Bronchial epithelial cell (primary cell): ENCODE measurements around the gene TMEM252. TPM values are rescaled to one million over a fixed set of nuclear protein-coding genes. Genes with fewer than 3 reads are reported as not detected.

Experiments
- DNase-seq: peaks from one replicate; pipeline ENCODE4 v3.0.0-alpha.2; 2010; ENCODE audit warnings: low read depth
- FAIRE-seq: peaks from 2 replicates; lab custom pipeline; 2011; peaks lifted over from hg19 to GRCh38; lab: Jason Lieb, UNC
- H3K27me3 ChIP-seq: 2 replicates; pipeline ENCODE4 v1.5.1; 2011; ENCODE audit warnings: low read length; ENCODE audit not compliant: control insufficient read depth, insufficient read depth
- H3K36me3 ChIP-seq: 2 replicates; pipeline ENCODE4 v1.5.1; 2011; ENCODE audit warnings: low read length; ENCODE audit not compliant: control insufficient read depth, insufficient read depth
- H3K4me3 ChIP-seq: 2 replicates; pipeline ENCODE4 v1.5.1; 2011; ENCODE audit warnings: mild to moderate bottlenecking, low read depth, low read length, control low read depth
- total RNA-seq: library from RNA; depleted of rRNA; stranded (reverse); fragments of >200 nt; gene quantifications from 2 replicates; pipeline ENCODE4 v1.2.1, GENCODE V29; 2014
- TF ChIP-seq, protein P1 (sequence below): IDR thresholded peaks from 2 replicates; pipeline ENCODE4 v1.5.1; 2011; ENCODE audit warnings: mild to moderate bottlenecking, moderate library complexity, low read length, control low read depth, inconsistent platforms; ENCODE audit not compliant: insufficient read depth, severe bottlenecking

TMEM252 gene
- total RNA-seq, 1 donor from 2014 or later = not detected

DNA sequence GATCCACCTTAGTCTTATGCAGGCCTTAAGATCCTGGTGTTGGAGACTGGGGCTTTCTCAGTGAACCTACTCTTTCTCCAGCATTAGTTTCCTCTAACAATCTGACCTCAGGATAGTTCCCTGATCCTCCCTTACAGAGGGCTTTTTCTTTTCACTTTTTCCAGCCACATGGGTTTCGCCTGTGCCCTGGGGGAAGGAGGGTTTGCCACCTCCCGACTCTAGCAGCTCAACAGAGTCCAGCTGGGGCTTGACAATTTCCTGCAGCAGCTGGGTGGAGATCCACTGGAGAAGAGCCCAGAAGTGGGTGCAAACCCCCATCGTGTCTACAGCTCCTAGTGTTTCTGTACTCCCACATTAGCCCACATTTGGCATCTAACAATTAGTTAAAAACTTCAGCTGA is 7.6 kb upstream of the TMEM252 start:
- Histone ChIP-seq H3K36me3 (no peaks in the 10 kb centered on the region), H3K27me3 (no peaks in the 10 kb centered on the region), H3K4me3 (no peak overlapping the region)
- DNase-seq (no peak), FAIRE-seq (no peak)
- TF ChIP-seq, protein P1, sequence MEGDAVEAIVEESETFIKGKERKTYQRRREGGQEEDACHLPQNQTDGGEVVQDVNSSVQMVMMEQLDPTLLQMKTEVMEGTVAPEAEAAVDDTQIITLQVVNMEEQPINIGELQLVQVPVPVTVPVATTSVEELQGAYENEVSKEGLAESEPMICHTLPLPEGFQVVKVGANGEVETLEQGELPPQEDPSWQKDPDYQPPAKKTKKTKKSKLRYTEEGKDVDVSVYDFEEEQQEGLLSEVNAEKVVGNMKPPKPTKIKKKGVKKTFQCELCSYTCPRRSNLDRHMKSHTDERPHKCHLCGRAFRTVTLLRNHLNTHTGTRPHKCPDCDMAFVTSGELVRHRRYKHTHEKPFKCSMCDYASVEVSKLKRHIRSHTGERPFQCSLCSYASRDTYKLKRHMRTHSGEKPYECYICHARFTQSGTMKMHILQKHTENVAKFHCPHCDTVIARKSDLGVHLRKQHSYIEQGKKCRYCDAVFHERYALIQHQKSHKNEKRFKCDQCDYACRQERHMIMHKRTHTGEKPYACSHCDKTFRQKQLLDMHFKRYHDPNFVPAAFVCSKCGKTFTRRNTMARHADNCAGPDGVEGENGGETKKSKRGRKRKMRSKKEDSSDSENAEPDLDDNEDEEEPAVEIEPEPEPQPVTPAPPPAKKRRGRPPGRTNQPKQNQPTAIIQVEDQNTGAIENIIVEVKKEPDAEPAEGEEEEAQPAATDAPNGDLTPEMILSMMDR = no peak

DNA sequence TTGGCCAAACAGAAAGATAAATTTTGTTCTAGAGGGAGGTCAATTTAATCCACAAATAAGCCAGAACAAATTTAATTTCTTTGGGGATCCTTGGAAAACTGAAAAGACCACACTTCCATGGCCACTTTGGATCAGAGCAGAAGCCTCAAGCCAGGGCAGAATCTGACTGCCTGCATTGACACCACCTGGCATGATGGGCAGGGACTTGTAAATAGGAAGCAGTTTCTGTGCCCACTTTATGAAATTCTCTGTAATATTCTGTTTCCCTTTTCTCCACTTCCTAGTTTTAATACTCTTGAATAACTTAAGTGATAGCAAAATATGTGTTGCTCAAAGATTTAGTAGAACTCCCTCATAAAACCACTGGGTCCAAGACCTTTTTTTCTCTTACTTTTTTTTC is 6.7 kb upstream of the TMEM252 start:
- TF ChIP-seq, protein P1 = no peak
- Histone ChIP-seq H3K4me3 (no peak overlapping the region), H3K36me3 (no peaks in the 10 kb centered on the region), H3K27me3 (no peaks in the 10 kb centered on the region)
- no peak for FAIRE-seq
- no peak for DNase-seq

DNA sequence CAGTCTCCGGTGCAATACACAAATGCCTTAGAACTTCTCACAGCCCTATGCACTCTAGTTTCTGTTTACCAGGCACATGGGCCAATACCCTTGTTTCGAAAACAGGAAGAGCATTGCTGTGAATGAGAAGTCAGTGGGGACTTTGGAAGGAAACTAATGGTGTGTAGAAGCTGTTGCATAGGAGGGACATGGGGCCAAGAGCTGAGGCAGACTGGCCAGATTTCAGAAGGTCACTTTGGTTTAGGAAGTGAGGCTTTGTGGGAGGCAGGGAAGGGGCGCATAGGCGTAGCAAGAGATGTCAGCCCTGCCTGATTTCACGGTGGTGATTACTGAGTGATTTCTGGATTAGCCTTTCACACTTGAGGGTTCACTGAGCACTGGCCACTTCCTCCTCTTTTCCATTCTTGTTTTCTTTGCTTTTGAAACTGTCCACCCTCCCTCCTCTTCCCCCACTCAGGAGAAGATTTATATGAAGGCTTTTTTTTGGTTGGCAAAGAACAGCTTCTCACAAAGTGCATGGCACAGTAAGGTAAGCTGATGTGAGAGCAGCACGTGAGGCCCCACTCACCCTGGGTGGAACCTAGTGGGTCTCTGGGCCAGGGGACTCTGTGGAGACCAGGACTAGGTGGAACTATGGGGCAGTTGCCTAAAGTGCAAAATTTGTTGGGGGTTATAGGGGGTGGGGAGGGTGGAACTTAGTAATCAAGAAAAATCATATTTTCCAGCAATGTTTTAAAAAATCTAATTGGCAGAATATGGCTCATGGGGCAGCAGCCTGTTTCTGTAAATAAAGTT is 6.1 kb upstream of the TMEM252 start:
- TF ChIP-seq, protein P1 = no peak
- no peak for DNase-seq
- Histone ChIP-seq H3K27me3 (no peaks in the 10 kb centered on the region), H3K4me3 (no peak overlapping the region), H3K36me3 (no peaks in the 10 kb centered on the region)
- no peak for FAIRE-seq

DNA sequence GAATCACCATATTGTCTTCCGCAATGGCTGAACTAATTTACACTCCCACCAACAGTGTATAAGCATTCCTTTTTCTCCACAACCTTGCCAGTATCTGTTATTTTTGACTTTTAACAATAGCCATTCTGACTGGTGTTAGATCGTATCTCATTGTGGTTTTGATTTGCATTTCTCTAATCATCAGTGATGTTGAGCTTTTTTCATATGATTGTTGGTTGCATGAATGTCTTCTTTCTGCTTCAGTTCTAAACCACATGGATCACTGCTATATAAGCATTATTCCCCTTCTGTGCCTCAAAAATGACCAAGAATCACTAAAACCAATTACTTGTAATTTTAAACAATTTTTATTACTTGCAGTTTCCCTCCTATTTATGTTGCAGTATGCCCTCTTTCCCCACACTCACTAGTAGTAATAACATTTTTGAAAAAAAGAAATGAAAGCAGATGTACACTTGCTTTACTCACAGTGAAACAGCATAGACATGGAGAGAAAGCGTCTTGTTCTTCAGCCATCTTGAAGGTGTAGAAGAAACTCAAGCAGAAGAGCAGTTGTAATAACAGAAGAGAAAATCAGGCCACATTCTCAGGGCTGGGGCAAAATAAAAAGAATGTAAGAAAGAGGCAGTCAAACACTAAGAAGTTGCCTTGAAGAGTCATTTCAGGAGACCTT is 4.5 kb upstream of the TMEM252 start:
- no peak for FAIRE-seq
- DNase-seq = no peak
- Histone ChIP-seq H3K4me3 (no peak overlapping the region), H3K27me3 (no peaks in the 10 kb centered on the region), H3K36me3 (no peaks in the 10 kb centered on the region)
- TF ChIP-seq, protein P1 = no peak

DNA sequence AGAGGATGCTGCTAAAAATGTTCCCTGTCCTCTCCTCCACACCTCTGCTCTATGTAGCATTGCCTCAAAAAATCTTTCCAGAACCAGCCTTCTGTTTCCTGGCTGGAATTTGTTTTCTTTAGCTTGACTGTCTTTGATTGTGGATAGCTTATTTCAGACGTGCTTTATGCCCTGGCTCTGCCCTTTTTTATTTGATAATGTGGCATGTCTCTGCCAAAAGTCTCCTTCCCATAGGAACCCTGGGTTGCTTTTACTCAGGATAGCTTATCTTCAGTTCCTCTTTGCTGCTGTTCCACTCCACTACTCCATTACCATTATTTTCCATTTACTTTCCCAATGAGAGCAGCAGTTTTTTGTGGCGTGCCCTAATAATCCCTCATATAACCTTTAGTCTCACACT is 885 bp upstream of the TMEM252 start:
- no peak for FAIRE-seq
- H3K4me3 ChIP-seq = no peak overlapping the region

More for the DNA sequence above, 885 bp upstream of the TMEM252 start:
- TF ChIP-seq, protein P1 = no peak
- Histone ChIP-seq H3K36me3 (no peaks in the 10 kb centered on the region), H3K27me3 (no peaks in the 10 kb centered on the region)
- DNase-seq = no peak
